ENCODE results near the gene PRX. TPM values are rescaled to one million over a fixed set of nuclear protein-coding genes. Genes with fewer than 3 reads are reported as not detected.

The PRX gene
- total and polyA plus RNA-seq, 9 of the 15 experiments (the other 6 are each of a cell fraction or from before 2014, with no cell fraction given), result 0.65 to 3.5 (median 1.7) TPM; not detected in 2

DNA sequence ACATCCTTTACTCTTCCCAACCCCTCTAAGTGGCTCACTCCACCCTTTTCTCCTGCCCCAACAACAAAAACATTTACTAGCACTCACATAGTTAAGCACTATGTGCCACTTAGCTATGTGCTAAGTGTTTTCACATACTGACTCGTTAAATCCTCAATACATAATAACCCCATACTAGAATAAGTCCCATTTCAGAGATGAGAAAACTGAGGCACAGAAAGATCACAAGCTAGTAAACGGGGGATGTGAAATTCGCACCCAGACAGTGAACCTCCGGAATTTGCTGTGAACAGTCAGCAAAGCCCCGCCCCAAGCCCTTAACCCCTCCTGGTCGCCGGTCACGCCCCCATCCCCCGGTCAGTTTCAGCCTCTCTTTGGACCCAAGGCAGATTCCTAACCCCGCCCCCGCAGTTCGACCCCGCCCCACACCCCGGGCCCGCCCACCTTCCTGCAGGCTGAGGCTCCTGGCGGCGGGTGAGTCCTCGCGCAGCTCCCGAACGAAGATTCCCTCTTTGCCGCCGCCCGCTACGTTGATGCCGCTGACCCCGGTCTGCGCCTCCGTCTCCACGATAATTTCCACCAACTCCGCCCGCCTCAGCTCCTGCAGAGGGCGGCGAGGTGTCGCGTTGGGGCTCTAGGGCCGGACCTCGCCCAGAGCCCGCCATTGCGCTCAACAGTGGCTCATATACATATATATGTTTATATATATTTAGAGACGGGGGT lies 9.8 kb downstream of the PRX start (continued):
- TF ChIP-seq, protein P1, sequence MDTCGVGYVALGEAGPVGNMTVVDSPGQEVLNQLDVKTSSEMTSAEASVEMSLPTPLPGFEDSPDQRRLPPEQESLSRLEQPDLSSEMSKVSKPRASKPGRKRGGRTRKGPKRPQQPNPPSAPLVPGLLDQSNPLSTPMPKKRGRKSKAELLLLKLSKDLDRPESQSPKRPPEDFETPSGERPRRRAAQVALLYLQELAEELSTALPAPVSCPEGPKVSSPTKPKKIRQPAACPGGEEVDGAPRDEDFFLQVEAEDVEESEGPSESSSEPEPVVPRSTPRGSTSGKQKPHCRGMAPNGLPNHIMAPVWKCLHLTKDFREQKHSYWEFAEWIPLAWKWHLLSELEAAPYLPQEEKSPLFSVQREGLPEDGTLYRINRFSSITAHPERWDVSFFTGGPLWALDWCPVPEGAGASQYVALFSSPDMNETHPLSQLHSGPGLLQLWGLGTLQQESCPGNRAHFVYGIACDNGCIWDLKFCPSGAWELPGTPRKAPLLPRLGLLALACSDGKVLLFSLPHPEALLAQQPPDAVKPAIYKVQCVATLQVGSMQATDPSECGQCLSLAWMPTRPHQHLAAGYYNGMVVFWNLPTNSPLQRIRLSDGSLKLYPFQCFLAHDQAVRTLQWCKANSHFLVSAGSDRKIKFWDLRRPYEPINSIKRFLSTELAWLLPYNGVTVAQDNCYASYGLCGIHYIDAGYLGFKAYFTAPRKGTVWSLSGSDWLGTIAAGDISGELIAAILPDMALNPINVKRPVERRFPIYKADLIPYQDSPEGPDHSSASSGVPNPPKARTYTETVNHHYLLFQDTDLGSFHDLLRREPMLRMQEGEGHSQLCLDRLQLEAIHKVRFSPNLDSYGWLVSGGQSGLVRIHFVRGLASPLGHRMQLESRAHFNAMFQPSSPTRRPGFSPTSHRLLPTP (IDR thresholded peaks at IDR 0.05; ENCODE audit: borderline replicate concordance, extremely low read depth, insufficient read length), result peak; percentile 45
- TF ChIP-seq HDGF (IDR thresholded peaks at IDR 0.05) (0 out of 2 replicates have a peak, but pooled peaks have one; percentile 73), PHF20 (IDR thresholded peaks at IDR 0.05; ENCODE audit: partially characterized antibody) (peak; percentile 54), ZNF197 (CRISPR knock-in tag; IDR thresholded peaks at IDR 0.05; ENCODE audit: low read depth) (no peak), PPARD (CRISPR knock-in tag; IDR thresholded peaks at IDR 0.05) (no peak), HSF4 (CRISPR knock-in tag; IDR thresholded peaks at IDR 0.05; ENCODE audit: borderline replicate concordance) (no peak), YY1 (IDR thresholded peaks at IDR 0.05; ENCODE audit: borderline replicate concordance in 1 of 3, control insufficient read depth in 1 of 3, extremely low read depth in 1 of 3, insufficient read depth in 3 of 3, insufficient read length in 1 of 3, insufficient replicate concordance in 2 of 3, low read depth in 1 of 3, low read length in 2 of 3) (peak in 2 of 3 experiments; percentile 60 to 61), SMAD4 (CRISPR knock-in tag; conservative IDR thresholded peaks at IDR 0.05) (0 out of 2 replicates have a peak, but pooled peaks have one; percentile 55), HDAC2 (IDR thresholded peaks at IDR 0.05) (peak; percentile 96), TRIM25 (IDR thresholded peaks at IDR 0.05; ENCODE audit: borderline replicate concordance) (no peak), FOXM1 (IDR thresholded peaks at IDR 0.05; ENCODE audit: low read depth) (peak; percentile 9; the same call in 1 of the 2 replicates), FOXM1 (CRISPR knock-in tag; IDR thresholded peaks at IDR 0.05; ENCODE audit: low read depth) (no peak), HNRNPLL (IDR thresholded peaks at IDR 0.05; ENCODE audit: low read depth, low read length, poor library complexity, severe bottlenecking) (peak; percentile 93), NFATC3 (IDR thresholded peaks at IDR 0.05) (peak; percentile 47; the same call in 1 of the 2 replicates), ZBTB7A (IDR thresholded peaks at IDR 0.05; ENCODE audit: borderline replicate concordance, control insufficient read depth, low read depth, low read length) (peak; percentile 43; the same call in 1 of the 2 replicates), ESRRA (IDR thresholded peaks at IDR 0.05; ENCODE audit: borderline replicate concordance, low read depth) (peak; percentile 53), ZNF644 (tag; IDR thresholded peaks at IDR 0.05; ENCODE audit: low read depth) (no peak), C11orf30 (IDR thresholded peaks at IDR 0.05; ENCODE audit: low read depth) (no peak), ASH1L (IDR thresholded peaks at IDR 0.05; ENCODE audit: borderline replicate concordance, low read depth, partially characterized antibody) (peak; percentile 19), ATF1 (CRISPR knock-in tag; IDR thresholded peaks at IDR 0.05) (no peak), ATF1 (tag; IDR thresholded peaks at IDR 0.05) (peak; percentile 14; the same call in 1 of the 2 replicates)
